ENCODE data around the gene CAMTA1.

DNA sequence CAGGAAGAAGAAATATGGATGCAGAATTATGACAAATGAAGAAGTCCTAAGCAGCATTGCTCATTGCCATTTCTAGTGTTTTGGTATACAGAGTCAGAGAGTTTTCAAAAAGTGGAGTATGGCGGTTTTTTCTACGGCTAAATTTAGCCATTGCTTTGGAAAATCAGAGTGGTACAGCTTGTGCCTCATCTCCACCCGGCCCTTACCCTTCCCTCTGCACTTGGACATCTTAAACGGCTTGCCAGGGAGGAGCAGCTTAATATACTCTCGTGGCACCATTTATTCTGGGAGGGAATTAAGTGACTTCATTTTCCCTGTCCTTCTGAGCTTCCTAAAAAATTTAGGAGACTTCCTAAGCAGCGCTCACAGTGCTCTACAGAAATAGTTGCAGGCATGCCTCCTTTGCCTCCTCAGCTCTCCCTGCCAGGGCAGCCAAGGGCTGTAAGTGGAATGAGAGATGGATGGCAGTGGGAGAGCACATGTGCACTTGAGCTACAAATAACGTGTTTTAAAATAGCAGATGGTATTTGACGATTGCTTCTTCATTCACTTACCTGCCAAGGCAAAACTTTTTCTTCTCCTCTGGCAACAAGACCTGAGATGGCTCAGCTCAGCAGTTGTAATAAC, 934.3 kb downstream of the CAMTA1 start:
- TF ChIP-seq TARDBP (IDR thresholded peaks at IDR 0.05): no peak
- TF ChIP-seq SP1 (IDR thresholded peaks at IDR 0.05): no peak
- TF ChIP-seq ZNF384 (IDR thresholded peaks at IDR 0.05): no peak
- no peak for TF ChIP-seq ELF4 (IDR thresholded peaks at IDR 0.05)
- no peak for TF ChIP-seq FOXK2 (IDR thresholded peaks at IDR 0.05)
- no peak for TF ChIP-seq BHLHE40 (IDR thresholded peaks at IDR 0.05; ENCODE audit: borderline replicate concordance)
- no peak for TF ChIP-seq ARNT (IDR thresholded peaks at IDR 0.05)
- TF ChIP-seq CTBP1 (IDR thresholded peaks at IDR 0.05; ENCODE audit: borderline replicate concordance): no peak
- no peak for TF ChIP-seq NFRKB (IDR thresholded peaks at IDR 0.05)
- TF ChIP-seq SUZ12 (IDR thresholded peaks at IDR 0.05): no peak
- no peak for TF ChIP-seq L3MBTL2 (conservative IDR thresholded peaks at IDR 0.05)
- TF ChIP-seq FOXM1 (IDR thresholded peaks at IDR 0.05; ENCODE audit: borderline replicate concordance): no peak
